ENCODE measurements around the gene PHEX.

The PHEX gene

GRCh38 chrX:22090181-22090580 is 58.1 kb downstream of the PHEX start:
- Histone ChIP-seq H4K20me1 (ENCODE audit: low read depth, low read length) (no peaks in the 10 kb centered on the region), H3K9me2 (replicated peaks; ENCODE audit: insufficient read depth, low read length) (no peaks in the 10 kb centered on the region), H3K36me3 (ENCODE audit: low read length) (no peaks in the 10 kb centered on the region), H2AFZ (ENCODE audit: low read depth, low read length, severe bottlenecking) (no peak overlapping the region), H3K27ac (ENCODE audit: low read depth, low read length) (no peak overlapping the region), H3K4me2 (ENCODE audit: low read depth, low read length, poor library complexity, severe bottlenecking) (no peak overlapping the region), H3K27me3 (ENCODE audit: low read length) (no peaks in the 10 kb centered on the region), H3K4me3 (ENCODE audit: insufficient read depth, low read length, poor library complexity, severe bottlenecking) (no peak overlapping the region), H3F3A (ENCODE audit: insufficient read depth) (no peaks in the 10 kb centered on the region), H3K9me3 (ENCODE audit: insufficient read depth, low read length) (no peaks in the 10 kb centered on the region), H3K9ac (ENCODE audit: low read length) (no peak overlapping the region), H3K79me2 (ENCODE audit: insufficient read depth, low read length) (no peaks in the 10 kb centered on the region)
- TF ChIP-seq CTCF (IDR thresholded peaks at IDR 0.05; ENCODE audit: insufficient read depth, low read length, poor library complexity, severe bottlenecking) (no peak), EZH2phosphoT487 (conservative IDR thresholded peaks at IDR 0.05; ENCODE audit: low read length) (no peak)

GRCh38 chrX:22093550-22093949 is 61.4 kb downstream of the PHEX start:
- no peaks in the 10 kb centered on the region for H3K9me2 ChIP-seq (replicated peaks; ENCODE audit: insufficient read depth, low read length)
- no peaks in the 10 kb centered on the region for H3K79me2 ChIP-seq (ENCODE audit: insufficient read depth, low read length)
- no peak overlapping the region for H3K4me3 ChIP-seq (ENCODE audit: insufficient read depth, low read length, poor library complexity, severe bottlenecking)
- no peak overlapping the region for H3K9ac ChIP-seq (ENCODE audit: low read length)
- H3F3A ChIP-seq (ENCODE audit: insufficient read depth): no peaks in the 10 kb centered on the region
- H3K27me3 ChIP-seq (ENCODE audit: low read length): no peaks in the 10 kb centered on the region
- H3K27ac ChIP-seq (ENCODE audit: low read depth, low read length): no peak overlapping the region
- no peaks in the 10 kb centered on the region for H3K9me3 ChIP-seq (ENCODE audit: insufficient read depth, low read length)
- H4K20me1 ChIP-seq (ENCODE audit: low read depth, low read length): no peaks in the 10 kb centered on the region
- H2AFZ ChIP-seq (ENCODE audit: low read depth, low read length, severe bottlenecking): no peak overlapping the region
- H3K4me2 ChIP-seq (ENCODE audit: low read depth, low read length, poor library complexity, severe bottlenecking): no peak overlapping the region
- no peaks in the 10 kb centered on the region for H3K36me3 ChIP-seq (ENCODE audit: low read length)
- TF ChIP-seq CTCF (IDR thresholded peaks at IDR 0.05; ENCODE audit: insufficient read depth, low read length, poor library complexity, severe bottlenecking): no peak
- TF ChIP-seq EZH2phosphoT487 (conservative IDR thresholded peaks at IDR 0.05; ENCODE audit: low read length): no peak

GRCh38 chrX:22095286-22095685 is 63.2 kb downstream of the PHEX start:
- H3K79me2 ChIP-seq (ENCODE audit: insufficient read depth, low read length): no peaks in the 10 kb centered on the region
- no peak overlapping the region for H3K27ac ChIP-seq (ENCODE audit: low read depth, low read length)
- H3K9ac ChIP-seq (ENCODE audit: low read length): no peak overlapping the region
- H2AFZ ChIP-seq (ENCODE audit: low read depth, low read length, severe bottlenecking): no peak overlapping the region
- H4K20me1 ChIP-seq (ENCODE audit: low read depth, low read length): no peaks in the 10 kb centered on the region
- H3K4me2 ChIP-seq (ENCODE audit: low read depth, low read length, poor library complexity, severe bottlenecking): no peak overlapping the region
- H3K9me3 ChIP-seq (ENCODE audit: insufficient read depth, low read length): no peaks in the 10 kb centered on the region
- H3K9me2 ChIP-seq (replicated peaks; ENCODE audit: insufficient read depth, low read length): no peaks in the 10 kb centered on the region
- no peak overlapping the region for H3K4me3 ChIP-seq (ENCODE audit: insufficient read depth, low read length, poor library complexity, severe bottlenecking)
- H3K36me3 ChIP-seq (ENCODE audit: low read length): no peaks in the 10 kb centered on the region
- no peak for TF ChIP-seq EZH2phosphoT487 (conservative IDR thresholded peaks at IDR 0.05; ENCODE audit: low read length)
- no peak for TF ChIP-seq CTCF (IDR thresholded peaks at IDR 0.05; ENCODE audit: insufficient read depth, low read length, poor library complexity, severe bottlenecking)
- H3F3A ChIP-seq (ENCODE audit: insufficient read depth): no peaks in the 10 kb centered on the region
- no peaks in the 10 kb centered on the region for H3K27me3 ChIP-seq (ENCODE audit: low read length)
